Neural cell (in vitro differentiated cells): ENCODE data around the gene SMPX. TPM values are rescaled to one million over a fixed set of nuclear protein-coding genes. Genes with fewer than 3 reads are reported as not detected.

Experiments used
- H2AFZ ChIP-seq: fragments of 200-600, 300-800 bp; sonication (generic), shearing (Covaris generic); 2 replicates; pipeline ENCODE4 v1.6.0; 2014; ENCODE audit warnings: low read depth, mild to moderate bottlenecking, antibody characterized with exemption, low read length, moderate library complexity
- H3F3A ChIP-seq: fragments of 200-600 bp; shearing (Covaris generic); 2 replicates; pipeline ENCODE4 v1.6.1; 2016; ENCODE audit warnings: mild to moderate bottlenecking, moderate library complexity, mixed read lengths, antibody characterized with exemption, low read length; ENCODE audit not compliant: insufficient read depth, poor library complexity, severe bottlenecking
- H3K27ac ChIP-seq: fragments of 200-600, 300-800 bp; sonication (generic), shearing (Covaris generic); 2 replicates; pipeline ENCODE4 v1.5.1; 2014; ENCODE audit warnings: mild to moderate bottlenecking, low read length, moderate library complexity
- H3K27me3 ChIP-seq: fragments of 300-800, 200-600 bp; sonication (generic), shearing (Covaris generic); 2 replicates; pipeline ENCODE4 v1.6.0; 2014; ENCODE audit warnings: mild to moderate bottlenecking, low read depth, low read length, moderate library complexity; ENCODE audit not compliant: insufficient read depth
- H3K36me3 ChIP-seq: fragments of 300-800, 200-600 bp; sonication (generic), shearing (Covaris generic); 2 replicates; pipeline ENCODE4 v1.5.1; 2014; ENCODE audit warnings: mild to moderate bottlenecking, antibody characterized with exemption, low read length, moderate library complexity; ENCODE audit not compliant: insufficient read depth
- H3K4me2 ChIP-seq: fragments of 300-800, 200-600 bp; sonication (generic), shearing (Covaris generic); 2 replicates; pipeline ENCODE4 v1.6.0; 2014; ENCODE audit warnings: mild to moderate bottlenecking, low read length
- H3K4me3 ChIP-seq: fragments of 300-800, 200-600 bp; sonication (generic), shearing (Covaris generic); 2 replicates; pipeline ENCODE4 v1.5.1; 2014; ENCODE audit warnings: mild to moderate bottlenecking, low read length, moderate library complexity
- H3K79me2 ChIP-seq: fragments of 200-600 bp; shearing (Covaris generic); replicated peaks from 2 replicates; pipeline ENCODE4 v1.6.0; 2014; ENCODE audit warnings: mild to moderate bottlenecking, low read length, moderate library complexity; ENCODE audit not compliant: insufficient read depth
- H3K9ac ChIP-seq: fragments of 300-800, 200-600 bp; sonication (generic), shearing (Covaris generic); 2 replicates; pipeline ENCODE4 v1.6.1; 2016; ENCODE audit warnings: mild to moderate bottlenecking, low read length, mixed read lengths
- H3K9me2 ChIP-seq: fragments of 200-600 bp; shearing (Covaris generic); 2 replicates; pipeline ENCODE4 v1.6.1; 2016; ENCODE audit warnings: mild to moderate bottlenecking, low read length, mixed read lengths; ENCODE audit not compliant: insufficient read depth
- H3K9me3 ChIP-seq: fragments of 200-600, 300-800 bp; sonication (generic), shearing (Covaris generic); 2 replicates; pipeline ENCODE4 v1.6.1; 2016; ENCODE audit warnings: mild to moderate bottlenecking, mixed run types, low read length, moderate library complexity, mixed read lengths
- H4K20me1 ChIP-seq: fragments of 200-600 bp; shearing (Covaris generic); 2 replicates; pipeline ENCODE4 v1.6.1; 2016; ENCODE audit warnings: mild to moderate bottlenecking, mixed run types; ENCODE audit not compliant: insufficient read depth
- CTCF ChIP-seq: fragments of 450-650 bp; IDR thresholded peaks from 2 replicates; pipeline ENCODE4 v1.5.1; 2014; ENCODE audit warnings: antibody characterized with exemption, mild to moderate bottlenecking, moderate library complexity; ENCODE audit not compliant: poor library complexity, severe bottlenecking
- EP300 ChIP-seq: fragments of 450-650 bp; conservative IDR thresholded peaks from 2 replicates; pipeline ENCODE4 v1.6.1; 2014; ENCODE audit warnings: antibody characterized with exemption, mild to moderate bottlenecking, moderate library complexity; ENCODE audit not compliant: poor library complexity, severe bottlenecking
- EZH2 ChIP-seq: fragments of 200-600, 300-800 bp; shearing (Covaris generic), sonication (generic); IDR thresholded peaks from 2 replicates; pipeline ENCODE4 v1.6.1; 2014; ENCODE audit warnings: antibody characterized with exemption, low read length, borderline replicate concordance, mild to moderate bottlenecking; ENCODE audit not compliant: insufficient read depth, poor library complexity, severe bottlenecking
- MXI1 ChIP-seq: fragments of 450-650 bp; conservative IDR thresholded peaks from 2 replicates; pipeline ENCODE4 v1.6.1; 2014; ENCODE audit warnings: antibody characterized with exemption, mild to moderate bottlenecking; ENCODE audit not compliant: poor library complexity, severe bottlenecking
- POLR2AphosphoS5 ChIP-seq: IDR thresholded peaks from 2 replicates; pipeline ENCODE4 v1.6.1; 2012
- RAD21 ChIP-seq: fragments of 450-650 bp; conservative IDR thresholded peaks from 2 replicates; pipeline ENCODE4 v1.6.1; 2014; ENCODE audit warnings: antibody characterized with exemption, mild to moderate bottlenecking, moderate library complexity
- REST ChIP-seq: IDR thresholded peaks from 2 replicates; pipeline ENCODE4 v1.6.1; 2012; ENCODE audit warnings: borderline replicate concordance
- SMC3 ChIP-seq: fragments of 450-650 bp; conservative IDR thresholded peaks from 2 replicates; pipeline ENCODE4 v1.6.1; 2014; ENCODE audit warnings: antibody characterized with exemption, mild to moderate bottlenecking, moderate library complexity; ENCODE audit not compliant: poor library complexity
- TAF1 ChIP-seq: IDR thresholded peaks from 2 replicates; pipeline ENCODE4 v1.6.1; 2012; ENCODE audit warnings: low read depth
- polyA plus RNA-seq: library from polyadenylated mRNA; depleted of rRNA; stranded (reverse); fragments of >200 nt; gene quantifications from 2 replicates; pipeline ENCODE4 v1.2.3, GENCODE V29; 2014

SMPX gene
- polyA plus RNA-seq, 1 donor from 2014 or later, result 0.53 TPM

- Histone ChIP-seq H3K27me3 (no peaks in the 10 kb centered on the region), H3K27ac (no peak overlapping the region)
Measured at GRCh38 chrX:21744060-21744459, 13.9 kb downstream of the SMPX start.

More at GRCh38 chrX:21744060-21744459, 13.9 kb downstream of the SMPX start:
- Histone ChIP-seq H3F3A (no peaks in the 10 kb centered on the region), H3K79me2 (no peaks in the 10 kb centered on the region), H3K9me2 (no peaks in the 10 kb centered on the region), H3K9me3 (no peaks in the 10 kb centered on the region), H3K36me3 (no peaks in the 10 kb centered on the region), H3K4me3 (no peak overlapping the region), H2AFZ (no peak overlapping the region), H3K9ac (no peak overlapping the region), H3K4me2 (no peak overlapping the region), H4K20me1 (no peaks in the 10 kb centered on the region)
- no peak for TF ChIP-seq SMC3
- no peak for TF ChIP-seq POLR2AphosphoS5
- no peak for TF ChIP-seq EZH2
- no peak for TF ChIP-seq MXI1
- TF ChIP-seq RAD21, result no peak
- TF ChIP-seq CTCF, result no peak
- TF ChIP-seq EP300, result no peak
- TF ChIP-seq TAF1, result no peak
- TF ChIP-seq REST, result no peak
